ENCODE measurements around the gene MACROH2A2.

DNA sequence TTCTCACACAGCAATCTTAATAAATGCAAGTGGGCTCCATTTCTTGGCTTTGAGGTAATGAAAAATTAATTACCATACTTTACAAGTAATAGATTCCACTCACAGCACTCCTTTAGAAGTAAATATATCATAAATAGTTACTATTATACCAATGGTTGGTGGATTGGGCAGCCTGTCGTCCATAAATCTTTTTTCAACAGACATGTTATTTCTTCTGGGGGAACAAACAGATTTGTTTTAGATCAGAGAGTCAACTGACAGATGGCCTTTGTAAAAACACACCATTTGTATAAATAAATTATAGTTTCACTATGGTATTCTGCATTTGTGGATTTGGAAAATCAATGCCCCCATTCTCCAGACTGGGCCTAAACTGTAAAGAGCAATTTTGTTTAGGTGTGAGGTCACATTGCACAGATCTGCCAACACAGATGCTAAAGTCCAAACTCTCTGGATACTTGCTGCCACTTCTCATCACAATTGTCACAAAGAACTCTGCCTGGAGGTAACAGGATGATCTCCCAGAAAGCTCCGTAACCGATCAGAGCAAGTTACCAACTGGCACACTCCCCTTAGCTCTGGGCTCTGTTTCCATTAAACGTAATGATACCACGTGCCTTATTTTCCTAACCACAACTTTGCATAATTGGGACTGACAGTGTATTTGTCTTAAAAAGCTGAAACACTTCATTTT is 4.5 kb upstream of the MACROH2A2 start:
- TF ChIP-seq FOXP2 (optimal IDR thresholded peaks at IDR 0.05; ENCODE audit: control extremely low read depth, extremely low read length, insufficient read depth) (no peak), POLR2AphosphoS5 (IDR thresholded peaks at IDR 0.05; ENCODE audit: borderline replicate concordance, low read depth, low read length) (peak; percentile 46; the same call in 1 of the 2 replicates), EZH2 (IDR thresholded peaks at IDR 0.05) (no peak)

All from SK-N-MC (cell line).